Endothelial cell of umbilical vein (primary cell): Measurements from ENCODE around the gene GJB2. TPM values are rescaled to one million over a fixed set of nuclear protein-coding genes. Genes with fewer than 3 reads are reported as not detected.

Experiments
- BruUV-seq: library from RNA; stranded (reverse); fragments of 400-500 nt; replicated peaks from 2 replicates; lab custom pipeline; 2021; lab: Mats Ljungman, UMichigan
- CTCF ChIA-PET: fragments of 300-600, 350-600 bp; sonication (Branson Sonifier 250); formaldehyde crosslinking; loops from one replicate; lab custom pipeline; 2021; ENCODE audit warnings: antibody characterized with exemption, inconsistent platforms; lab: Charles Lee
- POLR2A ChIA-PET: fragments of 300-600, 350-600 bp; sonication (Branson Sonifier 250); formaldehyde crosslinking; loops from one replicate; lab custom pipeline; 2021; ENCODE audit warnings: antibody characterized with exemption, inconsistent platforms; lab: Charles Lee
- DNase-seq: peaks from one replicate; pipeline ENCODE4 v3.0.0-alpha.2; 2011; ENCODE audit warnings: low read depth, low spot score
- FAIRE-seq: peaks from 2 replicates; lab custom pipeline; 2011; peaks lifted over from hg19 to GRCh38; lab: Jason Lieb, UNC
- H2AFZ ChIP-seq: 2 replicates; pipeline ENCODE4 v1.6.0; 2012; ENCODE audit warnings: low read depth, low read length, control low read depth, inconsistent platforms
- H3K27ac ChIP-seq: 2 replicates; pipeline ENCODE4 v1.5.1; 2011; ENCODE audit warnings: low read depth, mild to moderate bottlenecking, control low read depth, low read length, moderate library complexity; ENCODE audit not compliant: insufficient read depth
- H3K27me3 ChIP-seq, 2 experiments: 2 replicates each; pipeline versions ENCODE4 v1.6.0 to v1.6.1; 2011; ENCODE audit warnings: low read length in 2 of 2, mixed read lengths in 1 of 2; ENCODE audit not compliant: control insufficient read depth in 2 of 2, insufficient read depth in 2 of 2
- H3K36me3 ChIP-seq, 2 experiments: 2 replicates in 1 of 2; 3 replicates in 1 of 2; pipeline ENCODE4 v1.5.1; 2011; ENCODE audit warnings: low read length in 2 of 2, mild to moderate bottlenecking in 1 of 2, moderate library complexity in 1 of 2; ENCODE audit not compliant: control insufficient read depth in 2 of 2, insufficient read depth in 2 of 2; ENCODE audit errors: extremely low read depth in 1 of 2
- H3K4me1 ChIP-seq: 3 replicates; pipeline ENCODE4 v1.5.1; 2011; ENCODE audit warnings: mild to moderate bottlenecking, low read length; ENCODE audit not compliant: control insufficient read depth, insufficient read depth; ENCODE audit errors: extremely low read depth
- H3K4me2 ChIP-seq: 2 replicates; pipeline ENCODE4 v1.6.1; 2011; ENCODE audit warnings: low read length, control low read depth, mixed read lengths; ENCODE audit not compliant: insufficient read depth
- H3K4me3 ChIP-seq, 3 experiments: fragments of 200-600 bp in 1 of 3; sonication (generic), shearing (Covaris generic) in 1 of 3; replicated peaks in 1 of 3; 2 replicates each; pipeline ENCODE4 v1.5.1; 2011 to 2016; ENCODE audit warnings: control low read depth in 3 of 3, low read length in 3 of 3, mild to moderate bottlenecking in 2 of 3, inconsistent platforms in 1 of 3, low read depth in 1 of 3, moderate library complexity in 1 of 3; ENCODE audit not compliant: insufficient read depth in 1 of 3
- H3K79me2 ChIP-seq: 2 replicates; pipeline ENCODE4 v1.6.0; 2012; ENCODE audit warnings: low read length, inconsistent platforms; ENCODE audit not compliant: control insufficient read depth, insufficient read depth
- H3K9ac ChIP-seq: replicated peaks from 2 replicates; pipeline ENCODE3; 2011; ENCODE audit warnings: low read length, control low read depth; ENCODE audit not compliant: insufficient read depth; ENCODE audit errors: extremely low read depth
- H3K9me1 ChIP-seq: replicated peaks from 3 replicates; pipeline ENCODE4 v1.6.0; 2011; ENCODE audit warnings: mild to moderate bottlenecking, low read length; ENCODE audit not compliant: control insufficient read depth, insufficient read depth; ENCODE audit errors: extremely low read depth
- H3K9me3 ChIP-seq: replicated peaks from 2 replicates; pipeline ENCODE4 v1.5.1; 2012; ENCODE audit warnings: low read length, inconsistent platforms; ENCODE audit not compliant: control insufficient read depth, insufficient read depth
- H4K20me1 ChIP-seq: replicated peaks from 2 replicates; pipeline ENCODE3; 2011; ENCODE audit warnings: mild to moderate bottlenecking, low read length; ENCODE audit not compliant: control insufficient read depth, insufficient read depth; ENCODE audit errors: extremely low read depth
- EZH2 ChIP-seq: IDR thresholded peaks from 2 replicates; pipeline ENCODE4 v1.6.1; 2012; ENCODE audit warnings: borderline replicate concordance, low read depth, mild to moderate bottlenecking, moderate library complexity, low read length, inconsistent platforms; ENCODE audit not compliant: severe bottlenecking
- FOS ChIP-seq: IDR thresholded peaks from 2 replicates; pipeline ENCODE4 v1.6.1; 2011; ENCODE audit warnings: mild to moderate bottlenecking, low read length, moderate library complexity, borderline replicate concordance; ENCODE audit not compliant: insufficient read depth
- GATA2 ChIP-seq: IDR thresholded peaks from 2 replicates; pipeline ENCODE4 v1.7.0; 2011; ENCODE audit warnings: low read depth, mild to moderate bottlenecking, moderate library complexity, mixed read lengths, low read length; ENCODE audit not compliant: insufficient read length, insufficient read depth
- JUN ChIP-seq: IDR thresholded peaks from 2 replicates; pipeline ENCODE4 v1.6.1; 2011; ENCODE audit warnings: borderline replicate concordance, low read depth; ENCODE audit not compliant: insufficient read length, insufficient read depth
- MAX ChIP-seq: IDR thresholded peaks from 2 replicates; pipeline ENCODE4 v1.6.1; 2011; ENCODE audit not compliant: insufficient read depth, insufficient read length
- MYC ChIP-seq: IDR thresholded peaks from one replicate; pipeline ENCODE4 v1.6.1; 2011; ENCODE audit warnings: mild to moderate bottlenecking, low read depth, low read length
- POLR2AphosphoS5 ChIP-seq: IDR thresholded peaks from 2 replicates; pipeline ENCODE4 v1.6.1; 2012; ENCODE audit warnings: low read depth, mild to moderate bottlenecking, control low read depth, low read length, moderate library complexity; ENCODE audit not compliant: insufficient read depth
- dilution Hi-C: fragments of 300-500 bp; cut with MboI; formaldehyde crosslinking; loops from one replicate; pipeline ENCODE4 v1.15.0; 2019; ENCODE audit warnings: low sequenced_read_pairs; ENCODE audit not compliant: extremely low pct_ligation_motif_present
- intact Hi-C: fragments of 100-400 bp; cut with micrococcal nuclease; formaldehyde crosslinking; loops from one replicate; pipeline ENCODE4 v1.10.0; 2022
- polyA plus RNA-seq, 4 experiments: library from polyadenylated mRNA; depleted of rRNA in 3 of 4; stranded (reverse) in 3 of 4; unstranded in 1 of 4; fragments of >200 nt; gene quantifications; 2 replicates each; pipeline versions ENCODE4 v1.2.1 to v1.2.3, GENCODE V29; 2011 to 2012; ENCODE audit warnings: missing spikeins in 1 of 4
- total RNA-seq: library from RNA; stranded (reverse); gene quantifications from 2 replicates; pipeline ENCODE4 v1.2.3, GENCODE V29; 2021
- TF ChIP-seq, protein P1 (sequence below), 2 donors: IDR thresholded peaks; 1 replicate in 1 of 2; 2 replicates in 1 of 2; pipeline ENCODE4 v1.5.1; 2011; ENCODE audit warnings: low read length in 2 of 2, mild to moderate bottlenecking in 2 of 2, moderate library complexity in 2 of 2, control low read depth in 1 of 2, inconsistent platforms in 1 of 2, low read depth in 1 of 2; ENCODE audit not compliant: insufficient read depth in 1 of 2; ENCODE audit errors: extremely low read depth in 1 of 2

Gene GJB2
- total and polyA plus RNA-seq, 2 donors (not counting 3 experiments of a cell fraction or from before 2014, with no cell fraction given) = not detected

- CTCF ChIA-PET = interaction anchor here (1.3 kb wide), 1 partner anchor 22 kb away, joined by 8 read pairs; no protein-coding TSS in a partner anchor
- Histone ChIP-seq H3K27ac (no peak overlapping the region), H3K4me2 (no peak overlapping the region), H3K9me3 (no peaks in the 10 kb centered on the region), H3K36me3 (no peaks in the 10 kb centered on the region), H3K4me1 (peaks cover 2% of the 10 kb centered on the region), H3K27me3 (peaks cover 25 to 54% of the 10 kb centered on the region in 2 experiments), H3K4me3 (no peak overlapping the region), H3K9ac (no peak overlapping the region), H3K79me2 (no peaks in the 10 kb centered on the region), H2AFZ (no peak overlapping the region), H4K20me1 (no peaks in the 10 kb centered on the region), H3K9me1 (no peaks in the 10 kb centered on the region)
- no TSS peak for BruUV-seq
- no peak for DNase-seq
- dilution Hi-C loops = no loop called here
- TF ChIP-seq JUN (no peak), GATA2 (no peak), MAX (no peak), EZH2 (peak; percentile 43)
- intact Hi-C loops = no loop called here
- no peak for FAIRE-seq
- POLR2A ChIA-PET = no interaction called here
Measured at GRCh38 chr13:20175406-20175794, 17.3 kb downstream of the GJB2 start.

- Histone ChIP-seq H3K27ac (no peak overlapping the region), H2AFZ (peak overlapping the region; percentile 53), H3K27me3 (peaks cover 27 to 58% of the 10 kb centered on the region in 2 experiments), H3K4me2 (peak overlapping the region; percentile 15), H3K9ac (no peak overlapping the region), H3K79me2 (no peaks in the 10 kb centered on the region), H4K20me1 (no peaks in the 10 kb centered on the region), H3K4me1 (peaks cover 2% of the 10 kb centered on the region), H3K9me1 (no peaks in the 10 kb centered on the region), H3K4me3 (no peak overlapping the region), H3K36me3 (no peaks in the 10 kb centered on the region), H3K9me3 (no peaks in the 10 kb centered on the region)
- ChIA-PET CTCF (interaction anchor here (1.3 kb wide), 1 partner anchor 22 kb away, joined by 8 read pairs; no protein-coding TSS in a partner anchor), POLR2A (no interaction called here)
- DNase-seq (peak; percentile 73), FAIRE-seq (peak; percentile 69)
- intact Hi-C loops = no loop called here
- TF ChIP-seq GATA2 (no peak), MAX (no peak), MYC (no peak), POLR2AphosphoS5 (no peak), FOS (peak; percentile 87), EZH2 (no peak), JUN (peak; percentile 36)
- TF ChIP-seq, protein P1, sequence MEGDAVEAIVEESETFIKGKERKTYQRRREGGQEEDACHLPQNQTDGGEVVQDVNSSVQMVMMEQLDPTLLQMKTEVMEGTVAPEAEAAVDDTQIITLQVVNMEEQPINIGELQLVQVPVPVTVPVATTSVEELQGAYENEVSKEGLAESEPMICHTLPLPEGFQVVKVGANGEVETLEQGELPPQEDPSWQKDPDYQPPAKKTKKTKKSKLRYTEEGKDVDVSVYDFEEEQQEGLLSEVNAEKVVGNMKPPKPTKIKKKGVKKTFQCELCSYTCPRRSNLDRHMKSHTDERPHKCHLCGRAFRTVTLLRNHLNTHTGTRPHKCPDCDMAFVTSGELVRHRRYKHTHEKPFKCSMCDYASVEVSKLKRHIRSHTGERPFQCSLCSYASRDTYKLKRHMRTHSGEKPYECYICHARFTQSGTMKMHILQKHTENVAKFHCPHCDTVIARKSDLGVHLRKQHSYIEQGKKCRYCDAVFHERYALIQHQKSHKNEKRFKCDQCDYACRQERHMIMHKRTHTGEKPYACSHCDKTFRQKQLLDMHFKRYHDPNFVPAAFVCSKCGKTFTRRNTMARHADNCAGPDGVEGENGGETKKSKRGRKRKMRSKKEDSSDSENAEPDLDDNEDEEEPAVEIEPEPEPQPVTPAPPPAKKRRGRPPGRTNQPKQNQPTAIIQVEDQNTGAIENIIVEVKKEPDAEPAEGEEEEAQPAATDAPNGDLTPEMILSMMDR (IDR thresholded peaks at IDR 0.05; ENCODE audit: extremely low read depth in 1 of 2, insufficient read depth in 1 of 2, low read depth in 1 of 2, low read length in 2 of 2) = no peak
- no TSS peak for BruUV-seq
- dilution Hi-C loops = no loop called here
Measured at GRCh38 chr13:20174656-20175405, 17.9 kb downstream of the GJB2 start.
